Kidney (tissue), 22 donors: ENCODE data around the gene ACAT1. TPM values are rescaled to one million over a fixed set of nuclear protein-coding genes. Genes with fewer than 3 reads are reported as not detected.

Source experiments
- DNase-seq, 5 donors: peaks; one replicate each; pipeline ENCODE4 v3.0.0-alpha.2; 2013 to 2020
- FAIRE-seq: peaks from 2 replicates; lab custom pipeline; 2012; peaks lifted over from hg19 to GRCh38; lab: Jason Lieb, UNC
- H3K27ac ChIP-seq, 2 donors: one replicate each; pipeline ENCODE4 v1.7.0; 2013; ENCODE audit warnings: low read depth in 2 of 2, low read length in 2 of 2, inconsistent platforms in 1 of 2
- H3K27me3 ChIP-seq: one replicate; pipeline ENCODE4 v1.7.1; 2013; ENCODE audit warnings: low read length, inconsistent platforms; ENCODE audit not compliant: control insufficient read depth, insufficient read depth
- H3K36me3 ChIP-seq, 3 donors: one replicate each; pipeline versions ENCODE4 v1.7.0 to v1.7.1; 2013; ENCODE audit warnings: low read length in 3 of 3, control low read depth in 1 of 3, inconsistent platforms in 1 of 3; ENCODE audit not compliant: insufficient read depth in 3 of 3, control insufficient read depth in 2 of 3
- H3K4me1 ChIP-seq, 3 donors: one replicate each; pipeline versions ENCODE4 v1.7.0 to v1.7.1; 2013; ENCODE audit warnings: low read length in 3 of 3, inconsistent platforms in 1 of 3, low read depth in 1 of 3; ENCODE audit not compliant: control insufficient read depth in 2 of 3, insufficient read depth in 2 of 3
- H3K4me3 ChIP-seq, 3 donors: one replicate each; pipeline versions ENCODE4 v1.7.0 to v1.8.1; 2013; ENCODE audit warnings: low read length in 3 of 3, control low read depth in 1 of 3, inconsistent platforms in 1 of 3
- H3K9ac ChIP-seq, 3 donors: one replicate each; pipeline versions ENCODE4 v1.7.0 to v1.7.1; 2013; ENCODE audit warnings: low read length in 3 of 3, control low read depth in 1 of 3, inconsistent platforms in 1 of 3
- H3K9me3 ChIP-seq, 3 donors: one replicate each; pipeline versions ENCODE4 v1.7.0 to v1.7.1; 2013; ENCODE audit warnings: low read length in 3 of 3, control low read depth in 1 of 3, inconsistent platforms in 1 of 3; ENCODE audit not compliant: control insufficient read depth in 2 of 3, insufficient read depth in 1 of 3
- intact Hi-C: fragments of 100-400 bp; cut with DNase I; formaldehyde crosslinking; loops from one replicate; pipeline ENCODE4 v1.11.1; 2022
- long read RNA-seq, 10 donors: library from polyadenylated mRNA in 1 of 10; unstranded in 1 of 10; transcript quantifications; one replicate each; pipeline ENCODE4 v2.0.0 and lab custom pipeline, GENCODE V29; 2021 to 2026
- polyA plus RNA-seq: library from polyadenylated mRNA; stranded (reverse); fragments of 350-450 nt; fragmentation: Illumina TruSeq; extraction: RNeasy Lipid Tissue Mini Kit (QIAGEN cat#74804); gene quantifications from one replicate; pipeline ENCODE4 v1.2.3, GENCODE V29; 2014; ENCODE audit warnings: low read depth, low replicate concordance; ENCODE audit not compliant: insufficient read depth
- total RNA-seq: library from RNA; stranded (reverse); fragmentation: NEBNext Ultra II Directional; extraction: Animal tissue kit (Norgen Biotek cat#: 25700); gene quantifications from one replicate; pipeline ENCODE4 v1.2.1, GENCODE V29; 2021
- TF ChIP-seq, protein P1 (sequence below): IDR thresholded peaks from 3 replicates; pipeline ENCODE4 v1.5.1; 2012; ENCODE audit warnings: mild to moderate bottlenecking, moderate library complexity, borderline replicate concordance; ENCODE audit not compliant: insufficient read depth; ENCODE audit errors: extremely low read depth
- donor health status: control.
- donor health status: control.
- donor health status: control.
- donor health status: control.
- donor health status: control.
- donor health status: DM: yes; HTN: yes; CAD: no.
- donor health status: Normal renal cell carcinoma (clear cell type).

ACAT1 gene
- total RNA-seq (96.4 TPM), polyA plus RNA-seq (692 TPM)
- long read RNA-seq, donor 1, transcript ACAT1-201 (12 exons, 1,761 nt) = major isoform, 14 of 29 reads
- long read RNA-seq, donor 1, partial matches to known transcripts = 11 of 29 reads
- long read RNA-seq, donor 1, other reads (novel, unspliced or antisense) = 0 of 29 reads
- long read RNA-seq, donor 2, transcript ACAT1-210 (2 exons, 558 nt) = minor isoform, 7 of 27 reads
- long read RNA-seq, donor 2, transcript ACAT1-201 (12 exons, 1,761 nt) = major isoform, 19 of 27 reads
- long read RNA-seq, donor 2, partial matches to known transcripts = 0 of 27 reads
- long read RNA-seq, donor 2, other reads (novel, unspliced or antisense) = 0 of 27 reads
- long read RNA-seq, donor 3, transcript ACAT1-201 (12 exons, 1,761 nt) = major isoform, 37 of 58 reads
- long read RNA-seq, donor 3, partial matches to known transcripts = 18 of 58 reads
- long read RNA-seq, donor 3, other reads (novel, unspliced or antisense) = 0 of 58 reads
- long read RNA-seq, donor 4, transcript ACAT1-201 (12 exons, 1,761 nt) = major isoform, 24 of 30 reads
- long read RNA-seq, donor 4, partial matches to known transcripts = 0 of 30 reads
- long read RNA-seq, donor 4, other reads (novel, unspliced or antisense) = 0 of 30 reads
- long read RNA-seq, donor 5, partial matches to known transcripts = 0 of 1 reads
- long read RNA-seq, donor 5, other reads (novel, unspliced or antisense) = 0 of 1 reads
- long read RNA-seq, donor 6, transcript ACAT1-210 (2 exons, 558 nt) = minor isoform, 9 of 106 reads
- long read RNA-seq, donor 6, transcript ACAT1-201 (12 exons, 1,761 nt) = major isoform, 40 of 106 reads
- long read RNA-seq, donor 6, partial matches to known transcripts = 48 of 106 reads
- long read RNA-seq, donor 6, other reads (novel, unspliced or antisense) = 7 of 106 reads
- long read RNA-seq, donor 7, transcript ACAT1-201 (12 exons, 1,761 nt) = major isoform, 67 of 79 reads
- long read RNA-seq, donor 7, partial matches to known transcripts = 4 of 79 reads
- long read RNA-seq, donor 7, other reads (novel, unspliced or antisense) = 8 of 79 reads
- long read RNA-seq, donor 8, transcript ACAT1-210 (2 exons, 558 nt) = minor isoform, 5 of 21 reads
- long read RNA-seq, donor 8, transcript ACAT1-201 (12 exons, 1,761 nt) = major isoform, 16 of 21 reads
- long read RNA-seq, donor 8, partial matches to known transcripts = 0 of 21 reads
- long read RNA-seq, donor 8, other reads (novel, unspliced or antisense) = 0 of 21 reads
- long read RNA-seq, donor 9, transcript ACAT1-201 (12 exons, 1,761 nt) = major isoform, 11 of 19 reads
- long read RNA-seq, donor 9, partial matches to known transcripts = 5 of 19 reads
- long read RNA-seq, donor 9, other reads (novel, unspliced or antisense) = 0 of 19 reads
- long read RNA-seq, donor 10, transcript ACAT1-201 (12 exons, 1,761 nt) = major isoform, 18 of 42 reads
- long read RNA-seq, donor 10, partial matches to known transcripts = 20 of 42 reads
- long read RNA-seq, donor 10, other reads (novel, unspliced or antisense) = 0 of 42 reads

DNA sequence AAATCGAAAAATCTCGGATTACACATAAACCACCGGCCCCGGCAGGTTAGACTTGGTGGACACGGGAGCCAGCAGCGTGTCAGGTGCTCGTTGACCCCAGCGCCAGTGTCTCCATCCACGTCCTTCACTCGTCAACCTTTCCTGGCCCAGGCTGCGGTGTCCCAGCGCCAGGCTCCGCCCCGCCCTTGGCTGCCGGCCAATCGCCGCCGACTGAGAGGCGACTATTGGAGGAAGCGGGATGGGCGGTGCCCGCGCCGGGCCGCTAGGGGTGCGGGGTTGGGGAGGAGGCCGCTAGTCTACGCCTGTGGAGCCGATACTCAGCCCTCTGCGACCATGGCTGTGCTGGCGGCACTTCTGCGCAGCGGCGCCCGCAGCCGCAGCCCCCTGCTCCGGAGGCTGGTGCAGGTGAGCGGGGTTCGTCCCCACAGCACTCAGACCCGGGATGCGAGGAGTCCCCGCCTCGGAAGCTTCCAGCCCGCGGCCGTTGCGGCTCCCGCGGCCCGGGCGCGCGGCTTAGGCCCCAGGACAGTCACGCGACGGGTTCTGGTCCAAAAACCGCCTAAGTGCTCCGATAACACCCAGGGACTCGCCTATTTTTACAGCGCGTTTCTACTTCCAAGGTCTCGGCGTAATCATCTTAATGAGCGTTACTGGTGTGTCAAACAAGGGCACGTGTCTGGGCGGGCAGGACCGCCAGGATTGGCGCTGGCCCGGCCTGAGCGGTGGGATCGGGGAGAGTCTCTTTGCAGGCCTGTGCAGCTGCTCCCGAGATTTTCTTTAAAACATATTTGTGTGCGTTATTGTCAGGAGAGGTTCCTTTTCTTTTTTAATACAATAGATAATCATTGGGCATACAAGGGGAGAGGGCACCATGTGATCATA is at the start of gene ACAT1:
ACAT1 (plus strand) TSS at position 294 of the 882 bp plus-strand sequence; CDS start at position 334, 40 bp downstream.
- H3K36me3 ChIP-seq = no peaks in the 10 kb centered on the region
- intact Hi-C loops = no loop called here
- DNase-seq = peak; percentile 93 to 99 (median 96)
- H3K4me3 ChIP-seq = peak within 1 kb of the TSS; percentile 63 to 93 (median 90)
- H3K27me3 ChIP-seq = no peaks in the 10 kb centered on the region
- peaks cover 0 to 13% (median 12%) of the 10 kb centered on the region in 3 donors for H3K4me1 ChIP-seq
- peak within 1 kb of the TSS; percentile 19 to 93 (median 71) for H3K9ac ChIP-seq
- H3K9me3 ChIP-seq = no peaks in the 10 kb centered on the region
- FAIRE-seq = peak; percentile 53
- TF ChIP-seq, protein P1, sequence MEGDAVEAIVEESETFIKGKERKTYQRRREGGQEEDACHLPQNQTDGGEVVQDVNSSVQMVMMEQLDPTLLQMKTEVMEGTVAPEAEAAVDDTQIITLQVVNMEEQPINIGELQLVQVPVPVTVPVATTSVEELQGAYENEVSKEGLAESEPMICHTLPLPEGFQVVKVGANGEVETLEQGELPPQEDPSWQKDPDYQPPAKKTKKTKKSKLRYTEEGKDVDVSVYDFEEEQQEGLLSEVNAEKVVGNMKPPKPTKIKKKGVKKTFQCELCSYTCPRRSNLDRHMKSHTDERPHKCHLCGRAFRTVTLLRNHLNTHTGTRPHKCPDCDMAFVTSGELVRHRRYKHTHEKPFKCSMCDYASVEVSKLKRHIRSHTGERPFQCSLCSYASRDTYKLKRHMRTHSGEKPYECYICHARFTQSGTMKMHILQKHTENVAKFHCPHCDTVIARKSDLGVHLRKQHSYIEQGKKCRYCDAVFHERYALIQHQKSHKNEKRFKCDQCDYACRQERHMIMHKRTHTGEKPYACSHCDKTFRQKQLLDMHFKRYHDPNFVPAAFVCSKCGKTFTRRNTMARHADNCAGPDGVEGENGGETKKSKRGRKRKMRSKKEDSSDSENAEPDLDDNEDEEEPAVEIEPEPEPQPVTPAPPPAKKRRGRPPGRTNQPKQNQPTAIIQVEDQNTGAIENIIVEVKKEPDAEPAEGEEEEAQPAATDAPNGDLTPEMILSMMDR = no peak
- H3K27ac ChIP-seq = peak within 1 kb of the TSS; percentile 95 to 97

GRCh38 chr11:108084811-108085210 is 36.6 kb upstream of the ACAT1 start:
- no peaks in the 10 kb centered on the region for H3K9me3 ChIP-seq
- no peak overlapping the region for H3K27ac ChIP-seq
- no peaks in the 10 kb centered on the region for H3K27me3 ChIP-seq
- no peaks in the 10 kb centered on the region for H3K4me1 ChIP-seq
- peaks cover 3 to 14% (median 5%) of the 10 kb centered on the region in 3 donors for H3K36me3 ChIP-seq
- intact Hi-C loops = no loop called here
- DNase-seq (peak in 2 of 5 donors; percentile 51 to 52), FAIRE-seq (no peak)
- H3K9ac ChIP-seq = no peak overlapping the region
- H3K4me3 ChIP-seq = no peak overlapping the region
- TF ChIP-seq, protein P1 = no peak

GRCh38 chr11:108085672-108086071 is 35.7 kb upstream of the ACAT1 start:
- intact Hi-C loops = no loop called here
- no peak overlapping the region for H3K27ac ChIP-seq
- no peak overlapping the region for H3K9ac ChIP-seq
- peaks cover 2 to 10% (median 5%) of the 10 kb centered on the region in 3 donors for H3K36me3 ChIP-seq
- no peaks in the 10 kb centered on the region for H3K27me3 ChIP-seq
- no peaks in the 10 kb centered on the region for H3K4me1 ChIP-seq
- FAIRE-seq = no peak
- no peaks in the 10 kb centered on the region for H3K9me3 ChIP-seq
- TF ChIP-seq, protein P1 = no peak
- no peak for DNase-seq
- H3K4me3 ChIP-seq = no peak overlapping the region
